ENCODE results near the gene NUP210.

The NUP210 gene

DNA sequence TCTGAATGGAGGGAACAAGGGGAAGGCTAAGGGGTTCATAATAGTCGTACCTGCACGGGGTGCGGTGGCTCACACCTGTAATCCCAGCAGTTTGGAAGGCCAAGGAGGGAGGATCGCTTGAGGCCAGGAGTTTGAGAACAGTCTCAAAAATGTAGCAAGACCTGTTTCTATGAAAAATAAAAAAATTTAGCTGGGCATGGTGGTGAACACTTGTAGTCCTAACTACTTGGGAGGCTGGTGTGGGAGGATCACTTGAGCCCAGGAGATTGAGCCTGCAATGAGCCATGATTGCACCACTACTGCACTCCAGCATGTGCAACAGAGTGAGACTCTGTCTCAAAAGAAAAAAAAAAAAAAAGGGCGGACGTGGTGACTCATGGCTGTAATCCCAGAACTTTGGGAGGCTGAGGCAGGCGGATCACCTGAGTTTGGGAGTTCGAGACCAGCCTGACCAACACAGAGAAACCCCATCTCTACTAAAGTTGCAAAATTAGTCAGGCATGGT is 42.1 kb upstream of the NUP210 start:
- H3K4me3 ChIP-seq (ENCODE audit: low read depth, low read length), result no peak overlapping the region
- no peak overlapping the region for H3K27ac ChIP-seq
- TF ChIP-seq CTCF (IDR thresholded peaks at IDR 0.05; ENCODE audit: low read depth, low read length), result no peak
- H3K9me3 ChIP-seq (ENCODE audit: severe bottlenecking), result no peaks in the 10 kb centered on the region
- H3K36me3 ChIP-seq, result no peaks in the 10 kb centered on the region
- no peaks in the 10 kb centered on the region for H3K27me3 ChIP-seq (ENCODE audit: insufficient read depth, low read depth, severe bottlenecking)
- DNase-seq, result no peak

GRCh38 chr3:13461169-13462124 is 41.3 kb upstream of the NUP210 start:
- Histone ChIP-seq H3K4me3 (ENCODE audit: low read depth, low read length) (no peak overlapping the region), H3K27ac (peak overlapping the region; percentile 7; the same call in 1 of the 2 replicates), H3K36me3 (no peaks in the 10 kb centered on the region), H3K27me3 (ENCODE audit: insufficient read depth, low read depth, severe bottlenecking) (no peaks in the 10 kb centered on the region), H3K9me3 (ENCODE audit: severe bottlenecking) (no peaks in the 10 kb centered on the region)
- TF ChIP-seq CTCF (IDR thresholded peaks at IDR 0.05; ENCODE audit: low read depth, low read length), result peak; percentile 99
- DNase-seq, result peak; percentile 95

DNA sequence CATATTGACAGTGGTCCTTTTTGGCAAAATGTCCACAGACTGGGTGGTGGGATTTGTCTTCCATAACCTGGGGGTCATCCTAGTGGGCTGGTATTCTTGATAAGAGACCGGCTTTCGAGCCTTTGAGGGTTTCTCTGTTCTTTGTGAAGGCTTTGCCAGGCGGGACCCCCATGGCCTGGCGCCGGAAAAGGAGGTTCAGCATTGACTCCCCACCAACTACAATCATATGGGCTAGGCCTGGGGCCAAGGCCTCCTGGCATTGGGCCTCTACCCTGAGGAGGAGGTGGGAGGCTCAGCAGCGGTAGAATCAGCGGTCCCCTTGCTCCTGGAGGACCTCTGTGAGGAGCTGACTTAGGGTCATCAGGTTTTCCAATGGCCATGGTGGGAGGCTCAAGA is 40.2 kb upstream of the NUP210 start:
- Histone ChIP-seq H3K27ac (no peak overlapping the region), H3K27me3 (ENCODE audit: insufficient read depth, low read depth, severe bottlenecking) (no peaks in the 10 kb centered on the region), H3K9me3 (ENCODE audit: severe bottlenecking) (no peaks in the 10 kb centered on the region), H3K4me3 (ENCODE audit: low read depth, low read length) (no peak overlapping the region), H3K36me3 (no peaks in the 10 kb centered on the region)
- no peak for DNase-seq
- no peak for TF ChIP-seq CTCF (IDR thresholded peaks at IDR 0.05; ENCODE audit: low read depth, low read length)

- DNase-seq, result no peak
- no peak overlapping the region for H3K27ac ChIP-seq
- no peak for TF ChIP-seq CTCF (IDR thresholded peaks at IDR 0.05; ENCODE audit: low read depth, low read length)
- no peaks in the 10 kb centered on the region for H3K9me3 ChIP-seq (ENCODE audit: severe bottlenecking)
- no peaks in the 10 kb centered on the region for H3K27me3 ChIP-seq (ENCODE audit: insufficient read depth, low read depth, severe bottlenecking)
- no peak overlapping the region for H3K4me3 ChIP-seq (ENCODE audit: low read depth, low read length)
- no peaks in the 10 kb centered on the region for H3K36me3 ChIP-seq
Measured at GRCh38 chr3:13459605-13460340, 39.7 kb upstream of the NUP210 start.

DNA sequence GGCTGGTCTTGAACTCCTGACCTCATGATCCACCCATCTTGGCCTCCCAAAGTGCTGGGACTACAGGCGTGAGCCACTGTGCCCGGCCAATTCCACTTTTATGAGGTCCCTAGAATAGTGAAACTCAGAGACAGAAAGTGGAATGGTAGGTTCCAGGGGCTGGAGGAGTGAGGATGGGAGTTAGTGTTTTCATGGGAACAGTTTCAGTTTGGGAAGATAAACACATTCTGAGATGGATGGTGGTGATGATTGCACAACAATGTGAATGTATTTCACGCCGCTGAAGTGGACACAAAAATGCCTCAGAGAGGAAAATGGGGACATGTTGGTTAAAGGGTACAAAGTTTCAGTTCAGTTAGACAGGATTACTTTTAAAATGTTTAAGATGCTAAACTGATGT is 37.5 kb upstream of the NUP210 start:
- DNase-seq, result no peak

More for the DNA sequence above, 37.5 kb upstream of the NUP210 start:
- H3K27ac ChIP-seq, result no peak overlapping the region
- H3K27me3 ChIP-seq (ENCODE audit: insufficient read depth, low read depth, severe bottlenecking), result no peaks in the 10 kb centered on the region
- no peak for TF ChIP-seq CTCF (IDR thresholded peaks at IDR 0.05; ENCODE audit: low read depth, low read length)
- no peak overlapping the region for H3K4me3 ChIP-seq (ENCODE audit: low read depth, low read length)
- H3K9me3 ChIP-seq (ENCODE audit: severe bottlenecking), result no peaks in the 10 kb centered on the region
- no peaks in the 10 kb centered on the region for H3K36me3 ChIP-seq
